Testis (tissue), 3 donors: Measurements from ENCODE around the gene TUBB3. TPM values are rescaled to one million over a fixed set of nuclear protein-coding genes. Genes with fewer than 3 reads are reported as not detected.

Experiments used
- DNase-seq: peaks from one replicate; pipeline ENCODE4 v3.0.0-alpha.2; 2019
- H3K27ac ChIP-seq, 2 donors: fragments of 200-600 bp; sonication (generic); one replicate each; pipeline ENCODE4 v1.5.1; 2019
- H3K27me3 ChIP-seq: fragments of 200-600 bp; sonication (generic); one replicate; pipeline ENCODE4 v1.5.1; 2019
- H3K36me3 ChIP-seq: fragments of 200-600 bp; sonication (generic); one replicate; pipeline ENCODE4 v1.5.1; 2017; ENCODE audit warnings: low read depth; ENCODE audit errors: missing control alignments
- H3K4me1 ChIP-seq: fragments of 200-600 bp; sonication (generic); one replicate; pipeline ENCODE4 v1.5.1; 2019
- H3K4me3 ChIP-seq, 2 donors: fragments of 200-600 bp; sonication (generic); one replicate each; pipeline ENCODE4 v1.5.1; 2017 to 2019
- H3K9me3 ChIP-seq: fragments of 200-600 bp; sonication (generic); one replicate; pipeline ENCODE4 v1.5.1; 2017
- POLR2A ChIP-seq: fragments of 450-650 bp; IDR thresholded peaks from one replicate; pipeline ENCODE4 v1.6.1; 2017; ENCODE audit warnings: antibody characterized with exemption, mild to moderate bottlenecking, moderate library complexity
- WGBS, 2 donors: methylation state at CpG; one replicate each; pipeline ENCODE4 v1.1.5; 2018; 5-methylcytosine and 5-hydroxymethylcytosine counted together
- intact Hi-C: fragments of 100-400 bp; cut with DNase I; formaldehyde crosslinking; loops from one replicate; pipeline ENCODE4 v1.15.1; 2023; ENCODE audit warnings: low total_unique reads
- polyA plus RNA-seq: library from polyadenylated mRNA; stranded (reverse); fragments of 350-450 nt; fragmentation: Illumina TruSeq; extraction: RNeasy Lipid Tissue Mini Kit (QIAGEN cat#74804); gene quantifications from one replicate; pipeline ENCODE4 v1.2.3, GENCODE V29; 2014; ENCODE audit warnings: low read depth, low replicate concordance; ENCODE audit not compliant: insufficient read depth
- total RNA-seq, 2 donors: library from RNA; depleted of rRNA; stranded (reverse); fragments of >200 nt; gene quantifications; one replicate each; pipeline ENCODE4 v1.2.3, GENCODE V29; 2016
- TF ChIP-seq, protein P1 (sequence below), 3 experiments: fragments of 450-650 bp in 2 of 3; fragments of 200-600 bp in 1 of 3; sonication (generic) in 1 of 3; IDR thresholded peaks; one replicate each; pipeline ENCODE4 v1.5.1; 2016 to 2019; ENCODE audit warnings: antibody characterized with exemption in 3 of 3, mild to moderate bottlenecking in 2 of 3, moderate library complexity in 1 of 3

The TUBB3 gene
- total and polyA plus RNA-seq, 3 donors from 2014 or later = 38.8 to 61.7 (median 56.5) TPM

DNA sequence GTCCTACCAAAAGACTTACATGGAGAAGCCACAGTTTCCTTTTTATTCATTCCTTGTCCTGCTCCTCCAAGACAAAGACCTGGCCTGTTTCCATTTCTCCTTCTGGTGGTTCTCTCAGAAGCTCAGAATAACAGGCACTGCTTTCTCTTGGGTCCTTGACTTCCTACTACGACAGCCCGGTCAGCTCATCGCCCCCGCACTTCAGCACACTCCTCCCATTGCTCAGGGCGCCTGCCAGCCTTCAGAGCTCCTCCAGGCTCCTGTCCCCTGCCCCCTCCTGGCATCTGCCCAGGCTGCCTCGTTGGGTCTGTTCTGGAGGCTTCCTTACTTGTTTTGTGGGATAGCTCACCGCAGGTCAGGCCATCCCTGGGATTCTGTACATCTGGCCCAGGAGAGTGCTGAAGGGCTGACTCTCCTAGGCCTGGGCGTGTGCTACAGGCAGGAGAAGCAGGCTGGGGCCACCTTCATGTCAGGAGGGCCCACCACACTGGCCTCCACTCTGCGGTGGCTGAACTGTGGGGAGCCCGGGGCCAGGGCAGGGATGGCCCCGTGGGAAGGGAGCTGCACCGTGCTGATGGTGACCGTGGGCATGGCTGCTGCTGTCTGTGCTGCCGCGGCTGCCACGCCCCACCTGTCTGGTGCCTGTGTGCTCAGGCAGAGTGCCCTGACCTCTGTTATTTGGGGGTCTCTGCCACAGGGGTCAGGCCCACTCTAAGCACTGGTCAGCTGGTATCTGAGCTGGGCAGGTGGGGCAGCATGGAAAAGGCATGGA, 32.1 kb upstream of the TUBB3 start:
- H3K4me1 ChIP-seq = peaks cover 18% of the 10 kb centered on the region
- no peaks in the 10 kb centered on the region for H3K27me3 ChIP-seq
- no peaks in the 10 kb centered on the region for H3K36me3 ChIP-seq
- peak overlapping the region; percentile 53 to 59 for H3K27ac ChIP-seq
- WGBS, 2 donors = 61 to 76% methylated on average over 4 to 16 of the region's 16 CpGs
- peak; percentile 92 for DNase-seq
- intact Hi-C loops = no loop called here
- no peak for TF ChIP-seq POLR2A
- TF ChIP-seq, protein P1, sequence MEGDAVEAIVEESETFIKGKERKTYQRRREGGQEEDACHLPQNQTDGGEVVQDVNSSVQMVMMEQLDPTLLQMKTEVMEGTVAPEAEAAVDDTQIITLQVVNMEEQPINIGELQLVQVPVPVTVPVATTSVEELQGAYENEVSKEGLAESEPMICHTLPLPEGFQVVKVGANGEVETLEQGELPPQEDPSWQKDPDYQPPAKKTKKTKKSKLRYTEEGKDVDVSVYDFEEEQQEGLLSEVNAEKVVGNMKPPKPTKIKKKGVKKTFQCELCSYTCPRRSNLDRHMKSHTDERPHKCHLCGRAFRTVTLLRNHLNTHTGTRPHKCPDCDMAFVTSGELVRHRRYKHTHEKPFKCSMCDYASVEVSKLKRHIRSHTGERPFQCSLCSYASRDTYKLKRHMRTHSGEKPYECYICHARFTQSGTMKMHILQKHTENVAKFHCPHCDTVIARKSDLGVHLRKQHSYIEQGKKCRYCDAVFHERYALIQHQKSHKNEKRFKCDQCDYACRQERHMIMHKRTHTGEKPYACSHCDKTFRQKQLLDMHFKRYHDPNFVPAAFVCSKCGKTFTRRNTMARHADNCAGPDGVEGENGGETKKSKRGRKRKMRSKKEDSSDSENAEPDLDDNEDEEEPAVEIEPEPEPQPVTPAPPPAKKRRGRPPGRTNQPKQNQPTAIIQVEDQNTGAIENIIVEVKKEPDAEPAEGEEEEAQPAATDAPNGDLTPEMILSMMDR (IDR thresholded peaks at IDR 0.05) = no peak
- no peaks in the 10 kb centered on the region for H3K9me3 ChIP-seq
- H3K4me3 ChIP-seq = no peak overlapping the region

DNA sequence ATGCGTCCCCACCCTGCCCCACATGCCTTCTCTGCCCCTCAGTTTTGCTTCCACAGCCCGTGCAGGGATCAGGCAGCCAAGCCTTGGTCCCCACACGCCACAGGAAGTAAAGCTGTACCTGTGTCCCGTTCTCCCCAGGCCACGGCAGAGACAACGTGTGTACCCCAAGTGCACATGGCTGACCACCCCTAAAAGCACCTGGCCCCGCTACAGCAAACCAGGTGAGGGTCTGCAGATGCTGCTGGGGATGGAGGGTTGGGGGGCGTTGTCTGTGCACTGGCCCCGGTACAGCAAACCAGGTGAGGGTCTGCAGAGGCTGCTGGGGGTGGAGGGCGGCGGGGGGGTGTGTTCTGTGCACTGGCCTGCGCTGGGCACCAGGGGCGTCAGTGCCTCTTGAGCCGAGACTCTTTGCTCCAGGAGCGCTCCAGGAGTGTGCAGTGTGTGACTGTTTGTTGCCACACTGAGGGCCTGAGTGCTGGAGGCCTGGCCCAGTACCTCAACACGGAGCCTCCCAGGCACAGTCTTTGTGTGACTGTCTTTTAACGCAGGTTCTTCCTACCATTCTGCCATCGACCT, 31.0 kb upstream of the TUBB3 start:
- TF ChIP-seq, protein P1 (IDR thresholded peaks at IDR 0.05) = no peak
- no peak for TF ChIP-seq POLR2A
- intact Hi-C loops = no loop called here
- Histone ChIP-seq H3K27me3 (no peaks in the 10 kb centered on the region), H3K36me3 (no peaks in the 10 kb centered on the region), H3K9me3 (no peaks in the 10 kb centered on the region), H3K27ac (no peak overlapping the region), H3K4me1 (peaks cover 18% of the 10 kb centered on the region), H3K4me3 (no peak overlapping the region)
- no peak for DNase-seq
- WGBS, 2 donors = 82 to 91% methylated on average over 11 to 18 of the region's 18 CpGs

DNA sequence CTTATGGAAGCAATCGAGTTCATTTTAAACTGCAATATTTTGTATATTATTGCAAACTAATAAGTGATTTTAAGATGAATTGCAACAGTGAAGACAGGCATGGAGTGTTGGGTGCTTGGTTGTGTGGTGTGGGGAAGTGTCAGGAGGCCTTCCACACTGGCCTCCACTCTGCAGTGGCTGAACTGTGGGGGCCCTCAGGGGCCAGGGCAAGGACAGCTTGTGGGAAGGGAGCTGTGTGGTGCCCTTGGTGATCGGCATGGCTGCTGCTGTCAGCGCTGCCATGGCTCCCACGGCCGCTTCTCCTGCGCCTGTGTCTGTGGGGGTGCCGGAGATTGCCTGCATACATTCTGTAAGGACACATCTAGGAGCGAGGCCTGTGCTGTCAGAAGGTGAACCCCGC, 30.5 kb upstream of the TUBB3 start:
- TF ChIP-seq POLR2A = no peak
- TF ChIP-seq, protein P1 (IDR thresholded peaks at IDR 0.05) = no peak
- DNase-seq = no peak
- Histone ChIP-seq H3K27me3 (no peaks in the 10 kb centered on the region), H3K4me3 (no peak overlapping the region), H3K27ac (no peak overlapping the region), H3K36me3 (no peaks in the 10 kb centered on the region), H3K4me1 (peaks cover 18% of the 10 kb centered on the region), H3K9me3 (no peaks in the 10 kb centered on the region)
- intact Hi-C loops = no loop called here
- WGBS, 2 donors = 82 to 92% methylated on average over 4 to 9 of the region's 9 CpGs

DNA sequence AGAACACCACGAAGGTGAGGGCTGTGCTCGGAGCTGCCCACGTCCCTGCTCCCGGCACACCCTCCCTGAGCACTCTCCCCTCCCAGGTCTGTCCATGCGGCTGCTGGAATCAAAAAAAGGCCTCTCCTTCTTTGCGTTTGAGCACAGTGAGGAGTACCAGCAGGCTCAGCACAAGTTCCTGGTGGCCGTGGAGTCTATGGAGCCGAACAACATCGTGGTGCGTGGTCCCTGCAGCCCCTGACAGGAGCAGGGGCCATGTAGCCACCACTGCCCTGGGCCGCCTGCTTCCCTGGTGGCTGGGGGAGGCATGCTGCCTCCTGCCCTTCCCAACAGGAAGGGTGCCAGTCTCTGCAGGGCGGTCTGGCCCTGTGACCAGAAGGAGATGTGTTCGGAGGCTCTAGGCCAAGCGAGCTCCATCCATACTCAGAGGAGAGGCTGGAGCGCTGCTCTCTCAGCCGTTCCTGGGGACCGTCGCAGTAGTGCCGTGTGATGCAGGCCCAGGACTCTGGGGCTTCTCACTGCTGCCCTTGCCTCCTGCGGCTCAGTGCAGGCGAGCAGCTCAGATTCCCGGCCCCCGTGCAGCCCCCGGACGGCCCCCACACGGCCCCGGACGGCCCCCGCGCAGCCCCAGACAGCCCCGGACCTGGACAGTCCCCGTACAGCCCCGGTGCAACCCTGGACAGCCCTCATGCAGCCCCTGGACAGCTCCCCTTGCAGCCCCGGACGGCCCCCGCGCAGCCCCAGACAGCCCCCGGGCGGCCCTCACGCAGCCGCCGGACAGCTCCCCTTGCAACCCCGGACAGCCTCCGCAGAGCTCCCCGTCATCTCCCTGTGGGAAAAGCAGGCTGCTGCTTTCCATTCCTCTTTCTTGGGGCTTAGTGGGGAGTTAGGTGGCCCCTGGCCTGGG, 29.2 kb upstream of the TUBB3 start:
- peaks cover 16% of the 10 kb centered on the region for H3K4me1 ChIP-seq
- intact Hi-C loops = no loop called here
- no peak for DNase-seq
- no peaks in the 10 kb centered on the region for H3K9me3 ChIP-seq
- TF ChIP-seq POLR2A = no peak
- TF ChIP-seq, protein P1 (IDR thresholded peaks at IDR 0.05) = no peak
- WGBS, 2 donors = 79% methylated on average over 21 to 42 of the region's 45 CpGs
- H3K27ac ChIP-seq = no peak overlapping the region
- no peak overlapping the region for H3K4me3 ChIP-seq
- H3K36me3 ChIP-seq = no peaks in the 10 kb centered on the region
- no peaks in the 10 kb centered on the region for H3K27me3 ChIP-seq
